GM12874 (cell line): ENCODE measurements around the gene PAX9.

Experiments
- CTCF ChIP-seq: IDR thresholded peaks from 2 replicates; pipeline ENCODE4 v1.5.1; 2011; ENCODE audit warnings: low read depth, mild to moderate bottlenecking, control low read depth, low read length, moderate library complexity; ENCODE audit not compliant: insufficient read depth

PAX9 gene

GRCh38 chr14:36713960-36714703 is 52.5 kb downstream of the PAX9 start:
- no peak for TF ChIP-seq CTCF

GRCh38 chr14:36716614-36717184 is 55.0 kb downstream of the PAX9 start:
- TF ChIP-seq CTCF, result no peak

GRCh38 chr14:36717363-36717762 is 55.7 kb downstream of the PAX9 start:
- no peak for TF ChIP-seq CTCF

- no peak for TF ChIP-seq CTCF
Observed at GRCh38 chr14:36718216-36718615, 56.6 kb downstream of the PAX9 start.

GRCh38 chr14:36719823-36720222 is 58.2 kb downstream of the PAX9 start:
- no peak for TF ChIP-seq CTCF

GRCh38 chr14:36720657-36721056 is 59.0 kb downstream of the PAX9 start:
- no peak for TF ChIP-seq CTCF

- no peak for TF ChIP-seq CTCF
Observed at GRCh38 chr14:36721877-36722276, 60.2 kb downstream of the PAX9 start.
